Fibroblast of lung (primary cell): Measurements from ENCODE around the gene PRAF2. TPM values are rescaled to one million over a fixed set of nuclear protein-coding genes. Genes with fewer than 3 reads are reported as not detected.

Experiments
- DNase-seq, 2 donors: peaks; one replicate each; pipeline versions ENCODE4 v3.0.0 to v3.0.0-alpha.2; 2010; ENCODE audit warnings: low read depth in 2 of 2
- H2AFZ ChIP-seq: 2 replicates; pipeline ENCODE4 v1.5.1; 2012; ENCODE audit warnings: low read length, control low read depth, inconsistent platforms
- H3K27ac ChIP-seq: 2 replicates; pipeline ENCODE4 v1.5.1; 2011; ENCODE audit warnings: low read length, control low read depth; ENCODE audit not compliant: insufficient read depth
- H3K27me3 ChIP-seq: 2 replicates; pipeline ENCODE4 v1.5.1; 2011; ENCODE audit warnings: mild to moderate bottlenecking, low read length; ENCODE audit not compliant: control insufficient read depth, insufficient read depth
- H3K36me3 ChIP-seq: 2 replicates; pipeline ENCODE4 v1.5.1; 2011; ENCODE audit warnings: low read length; ENCODE audit not compliant: control insufficient read depth, insufficient read depth
- H3K4me1 ChIP-seq: 2 replicates; pipeline ENCODE4 v1.5.1; 2011; ENCODE audit warnings: low read length; ENCODE audit not compliant: control insufficient read depth, insufficient read depth; ENCODE audit errors: extremely low read depth
- H3K4me2 ChIP-seq: 2 replicates; pipeline ENCODE4 v1.5.1; 2011; ENCODE audit warnings: low read length, control low read depth; ENCODE audit not compliant: insufficient read depth; ENCODE audit errors: extremely low read depth
- H3K4me3 ChIP-seq, 4 experiments: fragments of 200-600 bp in 1 of 4; sonication (generic) in 1 of 4; replicated peaks in 1 of 4; 2 replicates each; pipeline ENCODE4 v1.5.1; 2011 to 2016; ENCODE audit warnings: low read length in 4 of 4, low read depth in 3 of 4, mild to moderate bottlenecking in 3 of 4, control low read depth in 2 of 4, inconsistent platforms in 1 of 4, mixed read lengths in 1 of 4; ENCODE audit not compliant: insufficient read depth in 1 of 4; ENCODE audit errors: control extremely low read depth in 1 of 4
- H3K79me2 ChIP-seq: 2 replicates; pipeline ENCODE4 v1.5.1; 2012; ENCODE audit warnings: mild to moderate bottlenecking, low read length, inconsistent platforms; ENCODE audit not compliant: control insufficient read depth, insufficient read depth
- H3K9ac ChIP-seq: 2 replicates; pipeline ENCODE4 v1.5.1; 2011; ENCODE audit warnings: mild to moderate bottlenecking, low read length, control low read depth; ENCODE audit not compliant: insufficient read depth
- H3K9me3 ChIP-seq: 2 replicates; pipeline ENCODE4 v1.5.1; 2012; ENCODE audit warnings: low read depth, low read length; ENCODE audit not compliant: control insufficient read depth, insufficient read depth
- H4K20me1 ChIP-seq: 2 replicates; pipeline ENCODE4 v1.5.1; 2011; ENCODE audit warnings: low read length; ENCODE audit not compliant: control insufficient read depth, insufficient read depth; ENCODE audit errors: extremely low read depth
- CTCF ChIP-seq, 2 donors: IDR thresholded peaks in 1 of 2; conservative IDR thresholded peaks in 1 of 2; 1 replicate in 1 of 2; 2 replicates in 1 of 2; pipeline ENCODE4 v1.5.1; 2011 to 2012; ENCODE audit warnings: low read length in 2 of 2, control low read depth in 1 of 2, inconsistent platforms in 1 of 2, low read depth in 1 of 2, mild to moderate bottlenecking in 1 of 2
- EZH2 ChIP-seq: IDR thresholded peaks from 2 replicates; pipeline ENCODE4 v1.5.1; 2012; ENCODE audit warnings: low read length, control low read depth, mild to moderate bottlenecking; ENCODE audit errors: missing control alignments
- polyA plus RNA-seq, 2 donors: library from polyadenylated mRNA; depleted of rRNA in 1 of 2; stranded (reverse) in 1 of 2; unstranded in 1 of 2; fragments of >200 nt; gene quantifications; 2 replicates each; pipeline ENCODE4 v1.2.1, GENCODE V29; 2011 to 2012; ENCODE audit warnings: missing spikeins in 1 of 2
- total RNA-seq: library from RNA; depleted of rRNA; stranded (reverse); fragments of >200 nt; gene quantifications from 2 replicates; pipeline ENCODE4 v1.2.1, GENCODE V29; 2014

The PRAF2 gene
- total and polyA plus RNA-seq, 2 donors (not counting 1 experiment from before 2014, with no cell fraction given), result 11.9 to 33.1 TPM

GRCh38 chrX:49117581-49117980 is 43.8 kb upstream of the PRAF2 start:
- Histone ChIP-seq H3K9ac (no peak overlapping the region), H3K4me1 (no peaks in the 10 kb centered on the region), H3K9me3 (no peaks in the 10 kb centered on the region), H3K4me2 (no peak overlapping the region), H3K27me3 (no peaks in the 10 kb centered on the region), H3K4me3 (no peak overlapping the region), H3K36me3 (peaks cover 7% of the 10 kb centered on the region), H3K27ac (no peak overlapping the region), H4K20me1 (no peaks in the 10 kb centered on the region), H3K79me2 (peaks cover 7% of the 10 kb centered on the region), H2AFZ (no peak overlapping the region)
- no peak for TF ChIP-seq CTCF (conservative IDR thresholded peaks at IDR 0.05 in 1 of 2, IDR thresholded peaks at IDR 0.05 in 1 of 2; ENCODE audit: low read depth in 1 of 2, low read length in 2 of 2)
- no peak for TF ChIP-seq EZH2
- DNase-seq, result no peak

GRCh38 chrX:49116716-49117115 is 42.9 kb upstream of the PRAF2 start:
- no peaks in the 10 kb centered on the region for H3K27me3 ChIP-seq
- H2AFZ ChIP-seq, result no peak overlapping the region
- H3K9ac ChIP-seq, result no peak overlapping the region
- no peaks in the 10 kb centered on the region for H4K20me1 ChIP-seq
- H3K36me3 ChIP-seq, result peaks cover 7% of the 10 kb centered on the region
- no peaks in the 10 kb centered on the region for H3K79me2 ChIP-seq
- H3K4me3 ChIP-seq, result no peak overlapping the region
- no peaks in the 10 kb centered on the region for H3K9me3 ChIP-seq
- H3K4me2 ChIP-seq, result no peak overlapping the region
- DNase-seq, result no peak
- no peak overlapping the region for H3K27ac ChIP-seq
- TF ChIP-seq CTCF (conservative IDR thresholded peaks at IDR 0.05 in 1 of 2, IDR thresholded peaks at IDR 0.05 in 1 of 2; ENCODE audit: low read depth in 1 of 2, low read length in 2 of 2), result no peak
- no peak for TF ChIP-seq EZH2
- H3K4me1 ChIP-seq, result no peaks in the 10 kb centered on the region

GRCh38 chrX:49116076-49116475 is 42.3 kb upstream of the PRAF2 start:
- no peaks in the 10 kb centered on the region for H3K27me3 ChIP-seq
- H3K9ac ChIP-seq, result no peak overlapping the region
- no peak overlapping the region for H2AFZ ChIP-seq
- no peak overlapping the region for H3K4me2 ChIP-seq
- H4K20me1 ChIP-seq, result no peaks in the 10 kb centered on the region
- no peak overlapping the region for H3K27ac ChIP-seq
- no peak overlapping the region for H3K4me3 ChIP-seq
- H3K4me1 ChIP-seq, result no peaks in the 10 kb centered on the region
- no peak for DNase-seq
- TF ChIP-seq CTCF (conservative IDR thresholded peaks at IDR 0.05 in 1 of 2, IDR thresholded peaks at IDR 0.05 in 1 of 2; ENCODE audit: low read depth in 1 of 2, low read length in 2 of 2) (no peak), EZH2 (no peak)
- peaks cover 7% of the 10 kb centered on the region for H3K36me3 ChIP-seq
- no peaks in the 10 kb centered on the region for H3K9me3 ChIP-seq
- no peaks in the 10 kb centered on the region for H3K79me2 ChIP-seq
